ENCODE results near the gene DCTPP1. TPM values are rescaled to one million over a fixed set of nuclear protein-coding genes. Genes with fewer than 3 reads are reported as not detected.
A peak's percentile ranks its signal among the peaks of the same experiment; 100 is the strongest.

Gene DCTPP1
- total RNA-seq, 1 experiment from 2014 or later: 80.0 TPM

DNA sequence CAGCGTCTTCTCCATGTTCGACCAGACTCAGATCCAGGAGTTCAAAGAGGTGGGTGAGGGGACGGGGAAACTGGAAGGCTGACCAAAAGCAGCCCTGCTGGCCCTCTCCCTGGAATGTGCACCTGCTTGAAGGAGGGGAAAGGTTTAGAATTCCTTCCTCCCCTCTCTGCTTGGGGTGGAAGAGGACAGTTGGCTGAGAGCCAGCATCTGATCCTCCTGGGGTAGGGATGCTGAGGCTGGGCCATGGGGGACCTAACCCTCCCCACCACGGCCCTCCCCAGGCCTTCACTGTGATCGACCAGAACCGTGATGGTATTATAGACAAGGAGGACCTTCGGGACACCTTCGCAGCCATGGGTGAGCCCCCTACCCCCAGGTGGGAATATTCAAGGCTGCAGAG lies 54.0 kb downstream of the DCTPP1 start:
- Histone ChIP-seq H3K27ac (no peak overlapping the region), H3K27me3 (no peaks in the 10 kb centered on the region), H3K4me1 (peaks cover 36% of the 10 kb centered on the region), H3K36me3 (no peaks in the 10 kb centered on the region), H3K4me3 (no peak overlapping the region), H3K9me3 (replicated peaks) (no peaks in the 10 kb centered on the region)
- peak; percentile 39 to 40 for DNase-seq

GRCh38 chr16:30374538-30374937 lies 55.3 kb downstream of the DCTPP1 start, which contains the start of gene MYL11:
Gene MYL11, plus strand, starts transcription at chr16:30374802. Its CDS starts 56 bp downstream, at chr16:30374858.
- peaks cover 36% of the 10 kb centered on the region for H3K4me1 ChIP-seq
- no peaks in the 10 kb centered on the region for H3K27me3 ChIP-seq
- H3K36me3 ChIP-seq: no peaks in the 10 kb centered on the region
- no peaks in the 10 kb centered on the region for H3K9me3 ChIP-seq (replicated peaks)
- H3K27ac ChIP-seq: no peak within 1 kb of the TSS
- peak in 1 of 2 experiments; percentile 55 for DNase-seq
- H3K4me3 ChIP-seq: no peak within 1 kb of the TSS

Other genes starting within 250 kb of the DCTPP1 start
- 5.6 and 7.0 TPM in 2 replicates for gene CORO1A, start 246.4 kb downstream of the DCTPP1 start, total RNA-seq (2014; rRNA removed; shearing (Covaris generic))
- 38.1 and 50.8 TPM in 2 replicates for gene BOLA2B, start 236.4 kb downstream of the DCTPP1 start, total RNA-seq (2014; rRNA removed; shearing (Covaris generic))
- gene SLX1A, start 236.2 kb downstream of the DCTPP1 start, total RNA-seq (2014; rRNA removed; shearing (Covaris generic)): 15.2 and 21.7 TPM in 2 replicates
- gene SULT1A3, start 230.8 kb downstream of the DCTPP1 start, total RNA-seq (2014; rRNA removed; shearing (Covaris generic)): 2.2 and 4.3 TPM in 2 replicates
- 2.3 and 3.9 TPM in 2 replicates for gene NPIPB13, start 181.6 kb downstream of the DCTPP1 start, total RNA-seq (2014; rRNA removed; shearing (Covaris generic))
- 52.2 and 52.3 TPM in 2 replicates for gene CD2BP2, start 74.7 kb downstream of the DCTPP1 start, total RNA-seq (2014; rRNA removed; shearing (Covaris generic))
- gene TBC1D10B, start 59.5 kb downstream of the DCTPP1 start, total RNA-seq (2014; rRNA removed; shearing (Covaris generic)): 33.7 and 36.0 TPM in 2 replicates
- 10.8 and 13.1 TPM in 2 replicates for gene MYL11, start 55.2 kb downstream of the DCTPP1 start, total RNA-seq (2014; rRNA removed; shearing (Covaris generic))
- gene SEPTIN1, start 47.5 kb downstream of the DCTPP1 start, total RNA-seq (2014; rRNA removed; shearing (Covaris generic)): 0.23 and 0.45 TPM in 2 replicates
- gene ZNF48, start 34.6 kb downstream of the DCTPP1 start, total RNA-seq (2014; rRNA removed; shearing (Covaris generic)): 9.3 and 10.1 TPM in 2 replicates
- gene ZNF771, start 22.4 kb downstream of the DCTPP1 start, total RNA-seq (2014; rRNA removed; shearing (Covaris generic)): 10.4 and 14.0 TPM in 2 replicates
- 18.2 and 22.9 TPM in 2 replicates for gene SEPHS2, start 15.8 kb upstream of the DCTPP1 start, total RNA-seq (2014; rRNA removed; shearing (Covaris generic))
- gene ITGAL, start 42.7 kb upstream of the DCTPP1 start, total RNA-seq (2014; rRNA removed; shearing (Covaris generic)): not detected in 2 replicates
- 59.7 and 62.5 TPM in 2 replicates for gene ZNF768, start 96.5 kb upstream of the DCTPP1 start, total RNA-seq (2014; rRNA removed; shearing (Covaris generic))
- 11.2 and 12.0 TPM in 2 replicates for gene ZNF747, start 104.8 kb upstream of the DCTPP1 start, total RNA-seq (2014; rRNA removed; shearing (Covaris generic))
- gene ZNF764, start 128.3 kb upstream of the DCTPP1 start, total RNA-seq (2014; rRNA removed; shearing (Covaris generic)): 10.7 and 11.3 TPM in 2 replicates
- 4.2 and 4.3 TPM in 2 replicates for gene ZNF688, start 141.7 kb upstream of the DCTPP1 start, total RNA-seq (2014; rRNA removed; shearing (Covaris generic))
- gene ZNF785, start 155.7 kb upstream of the DCTPP1 start, total RNA-seq (2014; rRNA removed; shearing (Covaris generic)): 13.1 and 18.2 TPM in 2 replicates
- 15.6 and 16.4 TPM in 2 replicates for gene ZNF689, start 180.4 kb upstream of the DCTPP1 start, total RNA-seq (2014; rRNA removed; shearing (Covaris generic))
- gene PRR14, start 220.9 kb upstream of the DCTPP1 start, total RNA-seq (2014; rRNA removed; shearing (Covaris generic)): 10.5 and 12.7 TPM in 2 replicates
- 17.6 and 21.1 TPM in 2 replicates for gene FBRS, start 228.4 kb upstream of the DCTPP1 start, total RNA-seq (2014; rRNA removed; shearing (Covaris generic))